Vagina (tissue), 2 donors: ENCODE measurements around the gene EEF1AKMT3. TPM values are rescaled to one million over a fixed set of nuclear protein-coding genes. Genes with fewer than 3 reads are reported as not detected.

Experiments used
- DNase-seq, 2 donors: peaks; one replicate each; pipeline ENCODE4 v3.0.0-alpha.2; 2017; ENCODE audit errors: extremely low spot score in 2 of 2
- H3K27ac ChIP-seq: fragments of 200-600 bp; sonication (generic); one replicate; pipeline ENCODE4 v1.5.1; 2019
- H3K27me3 ChIP-seq: fragments of 200-600 bp; sonication (generic); one replicate; pipeline ENCODE4 v1.5.1; 2019
- H3K36me3 ChIP-seq, 2 donors: fragments of 200-600 bp; sonication (generic); one replicate each; pipeline ENCODE4 v1.5.1; 2017 to 2019
- H3K4me1 ChIP-seq: fragments of 200-600 bp; sonication (generic); one replicate; pipeline ENCODE4 v1.5.1; 2019
- H3K4me3 ChIP-seq, 2 donors: fragments of 200-600 bp; sonication (generic); 1 replicate in 1 of 2; 2 replicates in 1 of 2; pipeline ENCODE4 v1.5.1; 2016 to 2019
- H3K9me3 ChIP-seq: fragments of 200-600 bp; sonication (generic); one replicate; pipeline ENCODE4 v1.5.1; 2019
- CTCF ChIP-seq, 3 experiments: fragments of 450-650 bp in 2 of 3; fragments of 200-600 bp in 1 of 3; sonication (generic) in 1 of 3; IDR thresholded peaks; one replicate each; pipeline ENCODE4 v1.5.1; 2017 to 2019; ENCODE audit warnings: antibody characterized with exemption in 3 of 3, mild to moderate bottlenecking in 2 of 3, moderate library complexity in 2 of 3
- POLR2A ChIP-seq, 2 donors: fragments of 450-650 bp; IDR thresholded peaks; one replicate each; pipeline ENCODE4 v1.6.1; 2017; ENCODE audit warnings: antibody characterized with exemption in 2 of 2, mild to moderate bottlenecking in 2 of 2, moderate library complexity in 2 of 2
- POLR2AphosphoS5 ChIP-seq, 2 donors: sonication (generic); formaldehyde crosslinking; IDR thresholded peaks; one replicate each; pipeline ENCODE4 v1.9.0; 2017; ENCODE audit warnings: antibody characterized with exemption in 2 of 2, mild to moderate bottlenecking in 2 of 2, low read depth in 1 of 2; ENCODE audit not compliant: insufficient read depth in 1 of 2
- intact Hi-C: fragments of 100-400 bp; cut with DNase I; formaldehyde crosslinking; loops from one replicate; pipeline ENCODE4 v1.15.1; 2023
- total RNA-seq: library from RNA; depleted of rRNA; stranded (reverse); fragments of >200 nt; gene quantifications from one replicate; pipeline ENCODE4 v1.2.3, GENCODE V29; 2016

The EEF1AKMT3 gene
- total RNA-seq, 1 donor from 2014 or later = 9.3 TPM

- Histone ChIP-seq H3K4me3 (no peak overlapping the region), H3K36me3 (peaks cover 0 to 28% of the 10 kb centered on the region in 2 donors), H3K4me1 (peaks cover 7% of the 10 kb centered on the region), H3K27ac (no peak overlapping the region), H3K9me3 (no peaks in the 10 kb centered on the region), H3K27me3 (no peaks in the 10 kb centered on the region)
- no peak for DNase-seq
- intact Hi-C loops = no loop called here
- TF ChIP-seq POLR2AphosphoS5 (IDR thresholded peaks at IDR 0.05; ENCODE audit: insufficient read depth in 1 of 2, low read depth in 1 of 2) (no peak), POLR2A (IDR thresholded peaks at IDR 0.05) (no peak), CTCF (IDR thresholded peaks at IDR 0.05) (no peak)
These were observed 34.9 kb downstream of the EEF1AKMT3 start for GRCh38 chr12:57807285-57807684.

- Histone ChIP-seq H3K27me3 (no peaks in the 10 kb centered on the region), H3K27ac (no peak overlapping the region), H3K4me3 (no peak overlapping the region), H3K4me1 (peaks cover 7% of the 10 kb centered on the region), H3K36me3 (peaks cover 0 to 26% of the 10 kb centered on the region in 2 donors), H3K9me3 (no peaks in the 10 kb centered on the region)
- intact Hi-C loops = no loop called here
- TF ChIP-seq POLR2AphosphoS5 (IDR thresholded peaks at IDR 0.05; ENCODE audit: insufficient read depth in 1 of 2, low read depth in 1 of 2) (no peak), POLR2A (IDR thresholded peaks at IDR 0.05) (no peak)
- DNase-seq = no peak
These were observed 35.9 kb downstream of the EEF1AKMT3 start for GRCh38 chr12:57808351-57808750.

GRCh38 chr12:57809425-57809824, 37.0 kb downstream of the EEF1AKMT3 start:
- TF ChIP-seq POLR2A (IDR thresholded peaks at IDR 0.05) = no peak
- no peak for TF ChIP-seq CTCF (IDR thresholded peaks at IDR 0.05)
- no peak for TF ChIP-seq POLR2AphosphoS5 (IDR thresholded peaks at IDR 0.05; ENCODE audit: insufficient read depth in 1 of 2, low read depth in 1 of 2)
- peaks cover 0 to 26% of the 10 kb centered on the region in 2 donors for H3K36me3 ChIP-seq
- intact Hi-C loops = no loop called here

GRCh38 chr12:57810450-57810849, 38.0 kb downstream of the EEF1AKMT3 start:
- Histone ChIP-seq H3K4me3 (no peak overlapping the region), H3K36me3 (peaks cover 0 to 26% of the 10 kb centered on the region in 2 donors), H3K27me3 (no peaks in the 10 kb centered on the region), H3K9me3 (no peaks in the 10 kb centered on the region), H3K4me1 (peaks cover 18% of the 10 kb centered on the region), H3K27ac (no peak overlapping the region)
- intact Hi-C loops = no loop called here
- TF ChIP-seq POLR2AphosphoS5 (IDR thresholded peaks at IDR 0.05; ENCODE audit: insufficient read depth in 1 of 2, low read depth in 1 of 2) (no peak), CTCF (IDR thresholded peaks at IDR 0.05) (no peak), POLR2A (IDR thresholded peaks at IDR 0.05) (no peak)
- no peak for DNase-seq

More at GRCh38 chr12:57809425-57809824, 37.0 kb downstream of the EEF1AKMT3 start:
- no peak overlapping the region for H3K4me3 ChIP-seq
- peaks cover 8% of the 10 kb centered on the region for H3K4me1 ChIP-seq
- no peak for DNase-seq
- no peaks in the 10 kb centered on the region for H3K27me3 ChIP-seq
- no peaks in the 10 kb centered on the region for H3K9me3 ChIP-seq
- no peak overlapping the region for H3K27ac ChIP-seq

- no peaks in the 10 kb centered on the region for H3K27me3 ChIP-seq
- no peak overlapping the region for H3K27ac ChIP-seq
- H3K4me3 ChIP-seq = no peak overlapping the region
- no peak for DNase-seq
- intact Hi-C loops = no loop called here
- TF ChIP-seq CTCF (IDR thresholded peaks at IDR 0.05) (no peak), POLR2AphosphoS5 (IDR thresholded peaks at IDR 0.05; ENCODE audit: insufficient read depth in 1 of 2, low read depth in 1 of 2) (no peak), POLR2A (IDR thresholded peaks at IDR 0.05) (no peak)
- H3K36me3 ChIP-seq = peaks cover 0 to 26% of the 10 kb centered on the region in 2 donors
- H3K9me3 ChIP-seq = no peaks in the 10 kb centered on the region
- peaks cover 26% of the 10 kb centered on the region for H3K4me1 ChIP-seq
These were observed 38.8 kb downstream of the EEF1AKMT3 start for GRCh38 chr12:57811028-57811755.
